ENCODE data around the gene IKZF1.

Gene IKZF1

GRCh38 chr7:50304129-50304910, at the start of gene IKZF1:
IKZF1 (plus strand) TSS chr7:50304716; CDS start chr7:50319062, 14,346 bp downstream.
- peak; percentile 30 for ATAC-seq
- peak; percentile 81 for DNase-seq

- ATAC-seq, result peak; percentile 20
- DNase-seq, result no peak
Measured at GRCh38 chr7:50261593-50261992, 42.9 kb upstream of the IKZF1 start.

- no peak for DNase-seq
- ATAC-seq, result no peak
Measured at GRCh38 chr7:50262446-50262845, 42.1 kb upstream of the IKZF1 start.

- ATAC-seq, result peak; percentile 38
Measured at GRCh38 chr7:50262916-50263690, 41.4 kb upstream of the IKZF1 start.

GRCh38 chr7:50264908-50265307, 39.6 kb upstream of the IKZF1 start:
- DNase-seq, result peak; percentile 48
- peak; percentile 38 for ATAC-seq

More at GRCh38 chr7:50262916-50263690, 41.4 kb upstream of the IKZF1 start:
- DNase-seq, result no peak

GRCh38 chr7:50265968-50266634, 38.4 kb upstream of the IKZF1 start:
- peak; percentile 54 for DNase-seq
- peak; percentile 10 for ATAC-seq

- DNase-seq, result peak; percentile 83
Measured at GRCh38 chr7:50266635-50267386, 37.7 kb upstream of the IKZF1 start.

GRCh38 chr7:50267525-50268041, 36.9 kb upstream of the IKZF1 start:
- DNase-seq, result no peak
- no peak for ATAC-seq

More at GRCh38 chr7:50266635-50267386, 37.7 kb upstream of the IKZF1 start:
- peak; percentile 71 for ATAC-seq

- no peak for ATAC-seq
- DNase-seq, result peak; percentile 51
Measured at GRCh38 chr7:50268223-50268622, 36.3 kb upstream of the IKZF1 start.

GRCh38 chr7:50268990-50269389, 35.5 kb upstream of the IKZF1 start:
- ATAC-seq (no peak), DNase-seq (no peak)

- DNase-seq, result no peak
- no peak for ATAC-seq
Measured at GRCh38 chr7:50270531-50271018, 33.9 kb upstream of the IKZF1 start.

GRCh38 chr7:50272808-50273207, 31.7 kb upstream of the IKZF1 start:
- DNase-seq, result no peak
- ATAC-seq, result no peak

- ATAC-seq (no peak), DNase-seq (no peak)
Measured at GRCh38 chr7:50273301-50273700, 31.2 kb upstream of the IKZF1 start.

- ATAC-seq (peak; percentile 20), DNase-seq (no peak)
Measured at GRCh38 chr7:50273870-50274269, 30.6 kb upstream of the IKZF1 start.

GRCh38 chr7:50274361-50274760, 30.2 kb upstream of the IKZF1 start:
- DNase-seq (no peak), ATAC-seq (no peak)

GRCh38 chr7:50275430-50275829, 29.1 kb upstream of the IKZF1 start:
- DNase-seq (no peak), ATAC-seq (no peak)

GRCh38 chr7:50276483-50276882, 28.0 kb upstream of the IKZF1 start:
- ATAC-seq (no peak), DNase-seq (no peak)

- no peak for ATAC-seq
- no peak for DNase-seq
Measured at GRCh38 chr7:50278120-50278519, 26.4 kb upstream of the IKZF1 start.

GRCh38 chr7:50281680-50282445, 22.7 kb upstream of the IKZF1 start:
- DNase-seq (no peak), ATAC-seq (peak; percentile 64)

- no peak for DNase-seq
Measured at GRCh38 chr7:50282813-50283605, 21.5 kb upstream of the IKZF1 start.

More at GRCh38 chr7:50282813-50283605, 21.5 kb upstream of the IKZF1 start:
- peak; percentile 34 for ATAC-seq
